Chondrocyte (in vitro differentiated cells): ENCODE results near the gene SEC14L1. TPM values are rescaled to one million over a fixed set of nuclear protein-coding genes. Genes with fewer than 3 reads are reported as not detected.

Experiments
- DNase-seq: peaks from one replicate; pipeline ENCODE4 v3.0.0; 2021; ENCODE audit warnings: mixed read lengths, low spot score
- H3K27ac Mint-ChIP-seq: one replicate; pipeline ENCODE4 v1.8.0; 2021; ENCODE audit warnings: mild to moderate bottlenecking, moderate library complexity, mixed read lengths; ENCODE audit not compliant: unreplicated experiment
- H3K27me3 Mint-ChIP-seq: 2 replicates; pipeline ENCODE4 v1.8.0; 2021; ENCODE audit warnings: low read depth, mixed read lengths
- H3K36me3 Mint-ChIP-seq: 2 replicates; pipeline ENCODE4 v1.8.0; 2021; ENCODE audit warnings: low read depth, mixed read lengths
- H3K4me1 Mint-ChIP-seq: 2 replicates; pipeline ENCODE4 v1.8.0; 2021; ENCODE audit warnings: low read depth, mild to moderate bottlenecking, mixed read lengths
- H3K4me3 Mint-ChIP-seq: one replicate; pipeline ENCODE4 v1.8.0; 2021; ENCODE audit warnings: mild to moderate bottlenecking, moderate library complexity, mixed read lengths; ENCODE audit not compliant: unreplicated experiment
- H3K9me3 Mint-ChIP-seq: 2 replicates; pipeline ENCODE4 v1.8.0; 2021; ENCODE audit warnings: low read depth, mixed read lengths
- total RNA-seq: library from RNA; stranded (reverse); gene quantifications from 3 replicates; pipeline ENCODE4 v1.2.1, GENCODE V29; 2021
- TF ChIP-seq, protein P1 (sequence below): fragments of 200-600 bp; sonication (generic); IDR thresholded peaks from 2 replicates; pipeline ENCODE4 v1.5.0; 2021; ENCODE audit warnings: antibody characterized with exemption, mild to moderate bottlenecking, moderate library complexity

SEC14L1 gene
- total RNA-seq, 1 donor from 2014 or later, result 51.8 TPM

GRCh38 chr17:77111934-77112296 is 28.9 kb upstream of the SEC14L1 start:
- Mint-ChIP-seq H3K4me1 (peaks cover 25% of the 10 kb centered on the region), H3K9me3 (no peaks in the 10 kb centered on the region), H3K27ac (no peak overlapping the region), H3K36me3 (no peaks in the 10 kb centered on the region), H3K27me3 (no peaks in the 10 kb centered on the region), H3K4me3 (no peak overlapping the region)
- TF ChIP-seq, protein P1, sequence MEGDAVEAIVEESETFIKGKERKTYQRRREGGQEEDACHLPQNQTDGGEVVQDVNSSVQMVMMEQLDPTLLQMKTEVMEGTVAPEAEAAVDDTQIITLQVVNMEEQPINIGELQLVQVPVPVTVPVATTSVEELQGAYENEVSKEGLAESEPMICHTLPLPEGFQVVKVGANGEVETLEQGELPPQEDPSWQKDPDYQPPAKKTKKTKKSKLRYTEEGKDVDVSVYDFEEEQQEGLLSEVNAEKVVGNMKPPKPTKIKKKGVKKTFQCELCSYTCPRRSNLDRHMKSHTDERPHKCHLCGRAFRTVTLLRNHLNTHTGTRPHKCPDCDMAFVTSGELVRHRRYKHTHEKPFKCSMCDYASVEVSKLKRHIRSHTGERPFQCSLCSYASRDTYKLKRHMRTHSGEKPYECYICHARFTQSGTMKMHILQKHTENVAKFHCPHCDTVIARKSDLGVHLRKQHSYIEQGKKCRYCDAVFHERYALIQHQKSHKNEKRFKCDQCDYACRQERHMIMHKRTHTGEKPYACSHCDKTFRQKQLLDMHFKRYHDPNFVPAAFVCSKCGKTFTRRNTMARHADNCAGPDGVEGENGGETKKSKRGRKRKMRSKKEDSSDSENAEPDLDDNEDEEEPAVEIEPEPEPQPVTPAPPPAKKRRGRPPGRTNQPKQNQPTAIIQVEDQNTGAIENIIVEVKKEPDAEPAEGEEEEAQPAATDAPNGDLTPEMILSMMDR, result no peak
- no peak for DNase-seq

GRCh38 chr17:77115510-77115909 is 25.3 kb upstream of the SEC14L1 start:
- DNase-seq, result no peak
- H3K27ac Mint-ChIP-seq, result no peak overlapping the region
- H3K27me3 Mint-ChIP-seq, result no peaks in the 10 kb centered on the region
- H3K36me3 Mint-ChIP-seq, result no peaks in the 10 kb centered on the region
- TF ChIP-seq, protein P1, result no peak
- no peak overlapping the region for H3K4me3 Mint-ChIP-seq
- H3K9me3 Mint-ChIP-seq, result no peaks in the 10 kb centered on the region
- peaks cover 36% of the 10 kb centered on the region for H3K4me1 Mint-ChIP-seq

- no peak for DNase-seq
- Mint-ChIP-seq H3K9me3 (no peaks in the 10 kb centered on the region), H3K4me3 (no peak overlapping the region), H3K36me3 (no peaks in the 10 kb centered on the region), H3K27ac (no peak overlapping the region), H3K4me1 (peaks cover 40% of the 10 kb centered on the region), H3K27me3 (no peaks in the 10 kb centered on the region)
- TF ChIP-seq, protein P1, result no peak
These were observed 24.8 kb upstream of the SEC14L1 start for GRCh38 chr17:77115947-77116346.

DNA sequence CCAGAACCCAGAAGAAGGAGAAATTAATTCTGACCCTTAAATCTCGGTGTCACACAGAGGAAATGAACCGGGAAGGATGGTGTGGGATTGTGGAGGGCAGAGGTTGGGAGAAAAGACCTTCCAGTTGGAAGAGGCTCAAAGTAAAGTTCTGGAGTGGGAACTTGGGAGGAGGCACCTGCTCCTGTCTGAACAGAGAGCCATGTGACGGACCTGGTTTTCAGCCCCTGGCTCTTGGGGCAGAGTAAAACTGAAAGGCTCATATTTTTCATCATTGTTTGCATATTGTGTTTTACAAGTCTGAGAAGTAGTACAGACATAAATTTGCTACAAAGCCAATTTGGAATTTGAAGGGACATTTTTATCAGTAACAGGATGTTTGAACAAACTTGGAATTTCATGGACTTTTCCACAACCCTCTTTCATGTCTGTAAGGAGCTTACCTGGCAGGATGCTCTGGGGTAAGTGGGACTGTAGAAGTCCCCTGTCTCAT is 24.4 kb upstream of the SEC14L1 start:
- Mint-ChIP-seq H3K4me1 (peaks cover 43% of the 10 kb centered on the region), H3K36me3 (no peaks in the 10 kb centered on the region)

GRCh38 chr17:77117415-77117814 is 23.4 kb upstream of the SEC14L1 start:
- H3K4me3 Mint-ChIP-seq, result no peak overlapping the region
- TF ChIP-seq, protein P1, result no peak
- H3K36me3 Mint-ChIP-seq, result no peaks in the 10 kb centered on the region
- no peak overlapping the region for H3K27ac Mint-ChIP-seq
- no peaks in the 10 kb centered on the region for H3K27me3 Mint-ChIP-seq
- peaks cover 50% of the 10 kb centered on the region for H3K4me1 Mint-ChIP-seq
- no peaks in the 10 kb centered on the region for H3K9me3 Mint-ChIP-seq
- DNase-seq, result no peak

More for the DNA sequence above, 24.4 kb upstream of the SEC14L1 start:
- no peak overlapping the region for H3K27ac Mint-ChIP-seq
- DNase-seq, result no peak
- no peaks in the 10 kb centered on the region for H3K27me3 Mint-ChIP-seq
- H3K9me3 Mint-ChIP-seq, result no peaks in the 10 kb centered on the region
- TF ChIP-seq, protein P1, result no peak
- H3K4me3 Mint-ChIP-seq, result no peak overlapping the region
